ENCODE data around the gene TGIF2.
A peak's percentile ranks its signal among the peaks of the same experiment; 100 is the strongest.

TGIF2 gene

GRCh38 chr20:36587388-36588070, 14.1 kb downstream of the TGIF2 start:
- H3K9ac ChIP-seq (ENCODE audit: low read depth, low read length), result no peak overlapping the region
- peaks cover 5% of the 10 kb centered on the region for H3K36me3 ChIP-seq (ENCODE audit: insufficient read depth, low read length)
- H3K4me1 ChIP-seq (ENCODE audit: control insufficient read depth, insufficient read depth, low read length), result no peaks in the 10 kb centered on the region
- no peak overlapping the region for H3K4me3 ChIP-seq (ENCODE audit: low read length)
- no peak overlapping the region for H3K4me2 ChIP-seq (ENCODE audit: low read length)
- H3K27me3 ChIP-seq (ENCODE audit: control insufficient read depth, insufficient read depth, low read length), result no peaks in the 10 kb centered on the region
- H3K9me3 ChIP-seq (replicated peaks; ENCODE audit: low read length), result no peaks in the 10 kb centered on the region

- H3K4me2 ChIP-seq (ENCODE audit: low read length), result no peak overlapping the region
- H3K27me3 ChIP-seq (ENCODE audit: control insufficient read depth, insufficient read depth, low read length), result no peaks in the 10 kb centered on the region
- no peaks in the 10 kb centered on the region for H3K36me3 ChIP-seq (ENCODE audit: insufficient read depth, low read length)
- no peaks in the 10 kb centered on the region for H3K9me3 ChIP-seq (replicated peaks; ENCODE audit: low read length)
- no peak overlapping the region for H3K4me3 ChIP-seq (ENCODE audit: low read length)
- H3K4me1 ChIP-seq (ENCODE audit: control insufficient read depth, insufficient read depth, low read length), result no peaks in the 10 kb centered on the region
- H3K9ac ChIP-seq (ENCODE audit: low read depth, low read length), result no peak overlapping the region
Observed at GRCh38 chr20:36591281-36591680, 17.9 kb downstream of the TGIF2 start.

DNA sequence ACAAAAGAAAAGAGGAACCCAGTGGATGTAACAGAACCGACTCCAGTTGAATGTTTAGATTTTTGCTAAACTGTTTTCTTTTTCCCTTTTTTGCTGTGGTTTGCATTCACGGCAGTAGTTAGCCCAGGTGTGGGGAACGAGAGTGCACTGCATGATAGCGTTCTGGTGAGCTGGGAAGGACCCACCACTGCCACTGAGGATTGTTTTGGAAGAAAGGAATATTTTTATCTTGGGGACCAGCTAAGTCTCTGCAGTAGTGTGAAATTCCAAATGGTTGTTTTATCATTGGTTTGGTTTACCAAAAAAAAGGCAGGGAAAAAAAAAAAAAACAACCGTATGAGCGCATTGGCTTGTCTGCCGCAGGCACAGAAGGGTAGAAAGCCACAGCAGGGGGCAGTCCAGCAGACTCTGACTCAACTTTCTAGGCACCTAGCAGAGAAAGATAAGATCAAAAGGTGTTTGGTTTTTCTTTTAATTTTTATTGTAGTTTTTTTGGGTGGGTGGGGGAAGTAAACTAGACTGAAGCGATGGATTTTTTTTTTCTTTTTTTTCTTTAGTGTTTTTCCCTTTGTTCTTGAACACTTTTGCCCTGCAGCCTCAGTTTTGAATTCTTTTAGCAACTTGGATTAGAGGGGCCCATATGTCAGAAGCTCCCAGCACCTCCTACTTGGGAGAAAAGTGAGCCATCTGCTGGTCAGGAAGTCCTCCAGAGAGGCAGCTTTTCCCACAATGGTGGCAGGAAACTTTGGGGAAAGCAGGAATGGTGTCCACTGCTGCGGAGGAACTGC, 18.7 kb downstream of the TGIF2 start:
- Histone ChIP-seq H3K27me3 (ENCODE audit: control insufficient read depth, insufficient read depth, low read length) (no peaks in the 10 kb centered on the region), H3K9ac (ENCODE audit: low read depth, low read length) (no peak overlapping the region), H3K4me1 (ENCODE audit: control insufficient read depth, insufficient read depth, low read length) (no peaks in the 10 kb centered on the region), H3K4me3 (ENCODE audit: low read length) (no peak overlapping the region), H3K36me3 (ENCODE audit: insufficient read depth, low read length) (no peaks in the 10 kb centered on the region), H3K9me3 (replicated peaks; ENCODE audit: low read length) (no peaks in the 10 kb centered on the region), H3K4me2 (ENCODE audit: low read length) (no peak overlapping the region)

DNA sequence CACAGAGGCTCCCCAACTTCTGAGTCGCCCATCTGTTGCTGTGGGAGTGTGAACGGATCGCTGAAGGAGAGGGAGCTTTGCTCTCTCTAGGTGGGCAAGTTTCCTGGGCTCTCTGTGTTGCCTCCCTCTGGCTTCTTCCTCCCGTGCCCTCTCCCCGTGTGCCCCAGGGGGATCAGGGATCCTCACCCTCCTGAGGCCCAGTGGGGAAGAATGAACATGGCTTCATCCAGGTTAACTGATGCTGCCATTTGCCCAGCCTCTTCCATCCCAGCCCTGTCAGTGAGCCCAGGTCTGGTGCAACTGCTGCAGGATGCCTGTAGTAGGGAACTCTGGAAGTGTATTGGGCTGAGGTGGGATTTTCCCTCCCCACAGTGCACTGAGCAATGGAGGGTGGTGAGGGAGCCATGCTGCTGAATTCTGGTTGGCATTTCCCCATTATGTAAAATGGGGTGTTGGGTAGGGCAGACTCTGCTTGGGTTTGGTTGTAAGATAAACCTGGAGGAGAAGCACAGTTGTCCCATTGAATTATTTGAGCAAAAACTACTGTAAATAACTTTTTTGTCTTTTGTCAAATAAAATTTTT, 20.0 kb downstream of the TGIF2 start:
- Histone ChIP-seq H3K27me3 (ENCODE audit: control insufficient read depth, insufficient read depth, low read length) (no peaks in the 10 kb centered on the region), H3K36me3 (ENCODE audit: insufficient read depth, low read length) (no peaks in the 10 kb centered on the region), H3K4me3 (ENCODE audit: low read length) (no peak overlapping the region), H3K4me1 (ENCODE audit: control insufficient read depth, insufficient read depth, low read length) (no peaks in the 10 kb centered on the region), H3K4me2 (ENCODE audit: low read length) (no peak overlapping the region), H3K9ac (ENCODE audit: low read depth, low read length) (no peak overlapping the region), H3K9me3 (replicated peaks; ENCODE audit: low read length) (no peaks in the 10 kb centered on the region)

DNA sequence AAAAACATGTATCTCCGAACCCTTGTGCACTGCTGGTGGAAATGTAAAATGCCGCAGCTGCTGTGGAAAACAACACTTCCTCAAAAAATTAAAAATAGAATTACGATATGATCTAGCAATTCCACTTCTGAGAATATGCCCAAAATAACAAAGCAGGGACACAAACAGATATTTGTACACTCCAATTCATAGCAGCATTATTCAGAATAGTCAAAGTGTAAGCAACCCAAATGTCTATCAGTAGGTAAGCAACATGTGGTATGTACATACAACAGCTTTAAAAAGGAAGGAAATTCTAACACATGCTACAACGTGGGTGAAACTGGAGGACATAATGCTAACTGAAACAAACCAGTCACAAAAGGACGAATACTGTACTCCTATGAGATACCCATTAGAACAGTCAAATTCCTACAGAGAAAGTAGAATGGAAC, 26.5 kb downstream of the TGIF2 start:
- no peaks in the 10 kb centered on the region for H3K9me3 ChIP-seq (replicated peaks; ENCODE audit: low read length)
- H3K27me3 ChIP-seq (ENCODE audit: control insufficient read depth, insufficient read depth, low read length), result no peaks in the 10 kb centered on the region
- no peak overlapping the region for H3K4me3 ChIP-seq (ENCODE audit: low read length)
- H3K4me2 ChIP-seq (ENCODE audit: low read length), result no peak overlapping the region
- no peak overlapping the region for H3K9ac ChIP-seq (ENCODE audit: low read depth, low read length)
- H3K36me3 ChIP-seq (ENCODE audit: insufficient read depth, low read length), result no peaks in the 10 kb centered on the region
- peaks cover 2% of the 10 kb centered on the region for H3K4me1 ChIP-seq (ENCODE audit: control insufficient read depth, insufficient read depth, low read length)

DNA sequence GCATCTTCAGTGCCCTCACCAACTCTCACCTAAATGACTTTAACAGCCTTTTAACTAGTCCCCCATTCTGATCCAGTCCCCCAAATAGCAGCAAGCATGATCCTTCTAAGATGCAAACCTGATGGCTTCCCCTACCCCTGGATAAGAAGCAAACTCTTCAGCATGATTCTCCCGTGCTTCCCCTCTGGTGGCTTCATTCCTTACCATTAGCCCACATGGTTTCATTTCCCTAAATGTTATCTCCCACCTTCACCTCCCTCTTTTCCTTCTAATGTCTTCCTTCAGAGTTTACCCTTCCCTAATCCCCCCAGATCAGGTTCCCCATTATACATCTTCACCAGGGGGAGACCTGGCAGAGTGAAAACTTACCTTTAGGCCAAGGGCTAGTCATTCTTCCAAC, 28.1 kb downstream of the TGIF2 start:
- peaks cover 6% of the 10 kb centered on the region for H3K4me1 ChIP-seq (ENCODE audit: control insufficient read depth, insufficient read depth, low read length)
- H3K4me3 ChIP-seq (ENCODE audit: low read length), result no peak overlapping the region
- H3K9me3 ChIP-seq (replicated peaks; ENCODE audit: low read length), result no peaks in the 10 kb centered on the region
- no peaks in the 10 kb centered on the region for H3K27me3 ChIP-seq (ENCODE audit: control insufficient read depth, insufficient read depth, low read length)
- H3K36me3 ChIP-seq (ENCODE audit: insufficient read depth, low read length), result no peaks in the 10 kb centered on the region
- H3K9ac ChIP-seq (ENCODE audit: low read depth, low read length), result no peak overlapping the region
- no peak overlapping the region for H3K4me2 ChIP-seq (ENCODE audit: low read length)

GRCh38 chr20:36604952-36605398, 31.6 kb downstream of the TGIF2 start:
- Histone ChIP-seq H3K27me3 (ENCODE audit: control insufficient read depth, insufficient read depth, low read length) (no peaks in the 10 kb centered on the region), H3K36me3 (ENCODE audit: insufficient read depth, low read length) (peaks cover 19% of the 10 kb centered on the region), H3K9ac (ENCODE audit: low read depth, low read length) (peak overlapping the region; percentile 78), H3K4me3 (ENCODE audit: low read length) (peak overlapping the region; percentile 64), H3K9me3 (replicated peaks; ENCODE audit: low read length) (no peaks in the 10 kb centered on the region), H3K4me1 (ENCODE audit: control insufficient read depth, insufficient read depth, low read length) (peaks cover 17% of the 10 kb centered on the region), H3K4me2 (ENCODE audit: low read length) (peak overlapping the region; percentile 89)

DNA sequence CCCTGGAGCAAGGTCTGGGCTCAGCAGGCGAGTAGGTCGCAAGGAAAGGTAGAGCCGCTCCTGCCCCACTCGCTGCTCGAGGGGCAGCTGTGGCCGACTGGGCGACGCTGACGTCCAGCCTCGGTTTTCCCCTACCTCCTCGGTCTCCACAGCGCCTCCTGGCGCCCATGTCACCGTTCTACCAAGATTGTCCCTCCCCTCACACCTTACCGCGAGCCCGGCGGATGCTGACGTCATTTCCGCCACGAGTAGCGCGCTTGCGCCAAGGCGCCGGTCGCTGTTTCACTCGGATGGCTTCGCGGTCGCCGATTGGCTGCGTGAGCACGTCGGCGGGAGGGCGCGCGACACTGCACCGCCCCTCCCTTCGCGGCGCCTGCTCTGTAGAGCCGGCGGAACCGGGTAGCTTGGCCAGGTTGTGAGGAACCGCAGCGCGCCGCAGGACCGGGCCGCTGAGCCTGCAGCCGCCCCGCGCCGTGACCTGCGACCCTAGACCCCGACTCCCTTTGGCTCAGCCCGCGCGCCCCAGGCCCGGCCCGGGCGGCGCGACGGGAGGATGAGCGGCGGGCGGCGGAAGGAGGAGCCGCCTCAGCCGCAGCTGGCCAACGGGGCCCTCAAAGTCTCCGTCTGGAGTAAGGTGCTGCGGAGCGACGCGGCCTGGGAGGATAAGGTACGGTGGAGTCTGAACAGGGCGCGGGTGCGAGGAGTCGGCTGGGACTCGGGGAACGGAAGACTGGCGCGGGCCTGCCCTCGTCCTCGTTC, 32.2 kb downstream of the TGIF2 start, which contains the start of gene RAB5IF:
Gene RAB5IF (plus strand): TSS at position 381 of the 759 bp plus-strand sequence. CDS start 173 bp downstream, at position 554.
- Histone ChIP-seq H3K4me2 (ENCODE audit: low read length) (peak within 1 kb of the TSS; percentile 92), H3K4me3 (ENCODE audit: low read length) (peak within 1 kb of the TSS; percentile 92), H3K27me3 (ENCODE audit: control insufficient read depth, insufficient read depth, low read length) (no peaks in the 10 kb centered on the region), H3K4me1 (ENCODE audit: control insufficient read depth, insufficient read depth, low read length) (peaks cover 17% of the 10 kb centered on the region), H3K36me3 (ENCODE audit: insufficient read depth, low read length) (peaks cover 21% of the 10 kb centered on the region), H3K9ac (ENCODE audit: low read depth, low read length) (peak within 1 kb of the TSS; percentile 94), H3K9me3 (replicated peaks; ENCODE audit: low read length) (no peaks in the 10 kb centered on the region)

DNA sequence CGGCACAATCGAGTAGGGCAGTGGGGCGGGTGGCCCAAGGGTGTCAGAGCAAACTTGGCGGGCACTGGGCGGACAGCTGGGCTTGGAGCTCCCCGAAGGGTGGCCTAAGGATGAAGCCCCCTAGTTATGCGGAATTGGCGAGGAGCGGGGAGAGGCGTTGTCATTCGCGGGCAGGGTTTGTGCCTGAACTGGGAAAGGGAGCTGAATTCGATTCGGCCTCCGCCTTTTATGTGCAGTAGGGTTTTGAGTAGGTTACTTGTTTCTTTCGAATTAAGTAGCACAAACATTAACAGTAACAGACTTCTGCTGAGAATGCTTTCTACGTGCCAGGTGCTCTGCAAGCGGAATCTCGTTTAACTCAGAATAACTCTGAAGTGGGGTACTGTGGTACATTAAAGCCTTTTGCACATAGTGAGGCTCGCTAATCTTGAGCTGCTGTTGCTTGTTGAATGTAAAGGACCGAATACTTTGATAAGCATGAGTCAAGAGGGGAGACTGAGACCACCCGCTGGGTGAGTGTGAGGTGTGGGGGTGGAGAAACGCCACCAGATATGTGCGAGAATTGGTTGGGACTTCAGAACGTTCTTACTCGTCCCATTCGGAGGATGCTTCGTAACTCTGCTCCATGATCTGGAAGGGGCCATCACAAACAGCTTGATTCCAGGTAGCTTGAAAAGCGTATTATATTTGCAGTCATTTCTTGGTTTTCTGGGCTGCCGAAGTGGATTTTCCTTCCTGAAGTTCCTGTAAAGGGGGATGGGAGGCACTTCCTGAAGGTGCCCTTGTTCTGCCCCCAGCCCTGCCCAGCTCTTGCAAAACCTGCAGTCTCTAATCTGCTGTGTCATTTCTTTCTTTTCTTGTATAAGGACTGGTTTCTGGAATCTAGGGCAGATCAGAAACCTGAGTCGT, 33.0 kb downstream of the TGIF2 start:
- peaks cover 29% of the 10 kb centered on the region for H3K36me3 ChIP-seq (ENCODE audit: insufficient read depth, low read length)
- peak overlapping the region; percentile 92 for H3K4me2 ChIP-seq (ENCODE audit: low read length)
- H3K27me3 ChIP-seq (ENCODE audit: control insufficient read depth, insufficient read depth, low read length), result no peaks in the 10 kb centered on the region
- peaks cover 17% of the 10 kb centered on the region for H3K4me1 ChIP-seq (ENCODE audit: control insufficient read depth, insufficient read depth, low read length)
- H3K9ac ChIP-seq (ENCODE audit: low read depth, low read length), result peak overlapping the region; percentile 94
- H3K9me3 ChIP-seq (replicated peaks; ENCODE audit: low read length), result no peaks in the 10 kb centered on the region
- peak overlapping the region; percentile 92 for H3K4me3 ChIP-seq (ENCODE audit: low read length)

DNA sequence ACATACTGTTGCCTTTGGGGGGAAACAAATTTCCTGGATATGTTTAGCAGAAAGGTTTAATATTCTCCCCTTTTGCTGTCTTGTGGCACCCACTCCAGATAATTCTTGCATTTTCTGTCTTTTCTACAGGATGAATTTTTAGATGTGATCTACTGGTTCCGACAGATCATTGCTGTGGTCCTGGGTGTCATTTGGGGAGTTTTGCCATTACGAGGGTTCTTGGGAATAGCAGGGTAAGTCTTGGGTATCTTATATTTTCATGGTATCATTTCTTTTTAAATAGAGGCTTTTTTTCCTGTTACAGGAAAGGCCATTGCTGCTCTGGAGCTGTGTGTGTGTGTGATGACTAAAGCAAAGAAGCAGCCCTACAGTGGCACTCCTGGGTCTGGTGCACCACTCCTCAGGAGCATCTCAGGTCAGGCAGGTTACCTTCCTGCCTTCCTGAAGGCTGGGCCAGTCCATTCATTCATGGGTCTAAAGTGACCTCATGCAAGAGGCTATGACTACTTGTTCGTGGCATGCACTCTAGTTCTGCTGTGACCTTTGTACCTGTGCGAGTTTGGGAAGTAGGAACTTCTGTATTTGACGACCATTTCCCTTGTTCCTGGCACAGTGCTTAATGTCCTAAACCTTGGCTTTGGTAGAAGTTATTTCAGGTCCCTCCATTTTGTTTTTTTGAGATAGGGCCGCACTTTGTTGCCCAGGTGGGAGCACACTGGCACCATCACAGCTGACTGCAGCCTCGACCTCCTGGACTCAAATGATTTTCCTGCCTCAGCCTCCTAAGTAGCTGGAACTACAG, 34.4 kb downstream of the TGIF2 start:
- Histone ChIP-seq H3K27me3 (ENCODE audit: control insufficient read depth, insufficient read depth, low read length) (no peaks in the 10 kb centered on the region), H3K36me3 (ENCODE audit: insufficient read depth, low read length) (peaks cover 42% of the 10 kb centered on the region), H3K9me3 (replicated peaks; ENCODE audit: low read length) (no peaks in the 10 kb centered on the region), H3K9ac (ENCODE audit: low read depth, low read length) (peak overlapping the region; percentile 94), H3K4me1 (ENCODE audit: control insufficient read depth, insufficient read depth, low read length) (peaks cover 17% of the 10 kb centered on the region), H3K4me2 (ENCODE audit: low read length) (peak overlapping the region; percentile 92), H3K4me3 (ENCODE audit: low read length) (peak overlapping the region; percentile 92)

Measured in skeletal muscle satellite cell (primary cell).